CD4-positive, alpha-beta T cell (primary cell): ENCODE measurements around the gene ANGEL1. TPM values are rescaled to one million over a fixed set of nuclear protein-coding genes. Genes with fewer than 3 reads are reported as not detected.
A peak's percentile ranks its signal among the peaks of the same experiment; 100 is the strongest.

Experiments
- ATAC-seq: fragments of 200-7000 bp; cut with Tn5 transposase; one replicate; pipeline ENCODE4 v1.10.0; 2022; ENCODE audit warnings: mild to moderate bottlenecking; ENCODE audit not compliant: poor library complexity
- CTCF ChIA-PET: fragments of 350-600 bp; sonication (Branson Sonifier 250); formaldehyde crosslinking; loops from one replicate; lab custom pipeline; 2021; ENCODE audit warnings: antibody characterized with exemption, inconsistent platforms; lab: Charles Lee
- POLR2A ChIA-PET: fragments of 350-600 bp; sonication (Branson Sonifier 250); formaldehyde crosslinking; loops from one replicate; lab custom pipeline; 2021; ENCODE audit warnings: antibody characterized with exemption, inconsistent platforms; lab: Charles Lee
- DNase-seq, 14 experiments: peaks; one replicate each; pipeline ENCODE4 v3.0.0-alpha.2; 2013 to 2020; ENCODE audit warnings: mixed read lengths in 2 of 14
- H3K27ac ChIP-seq, 2 donors: one replicate each; pipeline versions ENCODE4 v1.5.1 to v1.7.0; 2013; ENCODE audit warnings: low read length in 2 of 2, low read depth in 1 of 2, mild to moderate bottlenecking in 1 of 2
- H3K27me3 ChIP-seq, 2 experiments: 1 replicate in 1 of 2; 2 replicates in 1 of 2; pipeline versions ENCODE4 v1.6.1 to v1.7.0; 2013; ENCODE audit warnings: low read length in 2 of 2, control low read depth in 1 of 2, mild to moderate bottlenecking in 1 of 2, moderate library complexity in 1 of 2; ENCODE audit not compliant: insufficient read depth in 2 of 2, control insufficient read depth in 1 of 2
- H3K36me3 ChIP-seq: one replicate; pipeline ENCODE4 v1.6.1; 2013; ENCODE audit warnings: low read length, control low read depth; ENCODE audit not compliant: insufficient read depth
- H3K4me1 ChIP-seq: one replicate; pipeline ENCODE4 v1.6.1; 2013; ENCODE audit warnings: low read length, control low read depth; ENCODE audit not compliant: insufficient read depth
- H3K4me3 ChIP-seq: one replicate; pipeline ENCODE4 v1.5.1; 2013; ENCODE audit warnings: mild to moderate bottlenecking, low read length, moderate library complexity
- H3K9me3 ChIP-seq, 2 experiments: 1 replicate in 1 of 2; 2 replicates in 1 of 2; pipeline versions ENCODE4 v1.6.1 to v1.7.0; 2013; ENCODE audit warnings: low read length in 2 of 2, mild to moderate bottlenecking in 2 of 2, control low read depth in 1 of 2, moderate library complexity in 1 of 2; ENCODE audit not compliant: control insufficient read depth in 1 of 2, insufficient read depth in 1 of 2
- H3K27ac Mint-ChIP-seq: one replicate; pipeline ENCODE4 v1.8.0; 2020; ENCODE audit warnings: mixed read lengths
- H3K27me3 Mint-ChIP-seq: one replicate; pipeline ENCODE4 v1.8.0; 2021; ENCODE audit warnings: mixed read lengths
- H3K36me3 Mint-ChIP-seq: one replicate; pipeline ENCODE4 v1.8.0; 2021; ENCODE audit warnings: low read depth, mixed read lengths
- H3K4me1 Mint-ChIP-seq: one replicate; pipeline ENCODE4 v1.8.0; 2021; ENCODE audit warnings: low read depth, mixed read lengths
- H3K4me3 Mint-ChIP-seq: one replicate; pipeline ENCODE4 v1.8.0; 2020; ENCODE audit warnings: mild to moderate bottlenecking, mixed read lengths
- H3K9me3 Mint-ChIP-seq: one replicate; pipeline ENCODE4 v1.8.0; 2020; ENCODE audit warnings: mixed read lengths
- CTCF ChIP-seq: fragments of 200-600 bp; IDR thresholded peaks from one replicate; pipeline ENCODE4 v1.8.0; 2022; ENCODE audit warnings: antibody characterized with exemption, mild to moderate bottlenecking
- intact Hi-C, 2 experiments: fragments of 100-400 bp; cut with DNase I in 1 of 2; cut with micrococcal nuclease in 1 of 2; formaldehyde crosslinking; loops; one replicate each; pipeline versions ENCODE4 v1.15.1 to v1.9.0; 2023 to 2025; cut with DNase I, micrococcal nuclease
- total RNA-seq, 174 experiments: library from RNA in 2 of 174; stranded (reverse) in 2 of 174; gene quantifications; one replicate each; pipeline ENCODE4 v1.2.3 and lab custom pipeline; 2021 to 2026

ANGEL1 gene
- total RNA-seq, 2 experiments from 2014 or later, result 10.1 to 10.4 TPM

- Histone ChIP-seq H3K9me3 (no peaks in the 10 kb centered on the region), H3K36me3 (no peaks in the 10 kb centered on the region), H3K4me1 (peaks cover 27% of the 10 kb centered on the region), H3K27me3 (peaks cover 0 to 7% of the 10 kb centered on the region in 2 experiments), H3K4me3 (peak overlapping the region; percentile 41), H3K27ac (no peak overlapping the region)
- ATAC-seq (no peak), DNase-seq (peak in 1 of 14 experiments; percentile 7)
- no peak for TF ChIP-seq CTCF
- Mint-ChIP-seq H3K4me3 (peak overlapping the region; percentile 84), H3K36me3 (no peaks in the 10 kb centered on the region), H3K27me3 (peaks cover 30% of the 10 kb centered on the region), H3K4me1 (peaks cover 28% of the 10 kb centered on the region), H3K9me3 (no peaks in the 10 kb centered on the region), H3K27ac (peak overlapping the region; percentile 51)
- intact Hi-C loops, result no loop called here
- ChIA-PET CTCF (interaction anchor here (0.9 to 1.4 kb wide), 2 partner anchors 24 to 51 kb away, joined by 3 to 4 read pairs; no protein-coding TSS in a partner anchor), POLR2A (interaction anchor here (1.4 kb wide), 1 partner anchor 52 kb away, joined by 4 read pairs; the partner anchor contains the start of gene ANGEL1)
Observed at GRCh38 chr14:76760331-76761135, 52.1 kb downstream of the ANGEL1 start.

GRCh38 chr14:76759589-76759988 is 53.1 kb downstream of the ANGEL1 start:
- POLR2A ChIA-PET, result interaction anchor here (0.7 kb wide), 1 partner anchor 9 kb away, joined by 3 read pairs; no protein-coding TSS in a partner anchor
- Mint-ChIP-seq H3K27ac (no peak overlapping the region), H3K27me3 (peaks cover 30% of the 10 kb centered on the region), H3K9me3 (no peaks in the 10 kb centered on the region), H3K4me1 (peaks cover 28% of the 10 kb centered on the region), H3K4me3 (no peak overlapping the region), H3K36me3 (no peaks in the 10 kb centered on the region)
- no peaks in the 10 kb centered on the region for H3K9me3 ChIP-seq
- no peak for ATAC-seq
- no peak for TF ChIP-seq CTCF
- CTCF ChIA-PET, result interaction anchor here (0.9 to 1.4 kb wide), 2 partner anchors 25 to 52 kb away, joined by 3 to 4 read pairs; no protein-coding TSS in a partner anchor
- no peak overlapping the region for H3K27ac ChIP-seq
- peaks cover 0 to 7% of the 10 kb centered on the region in 2 experiments for H3K27me3 ChIP-seq
- H3K4me1 ChIP-seq, result peaks cover 27% of the 10 kb centered on the region
- intact Hi-C loops, result no loop called here
- H3K4me3 ChIP-seq, result no peak overlapping the region
- DNase-seq, result no peak
- no peaks in the 10 kb centered on the region for H3K36me3 ChIP-seq

GRCh38 chr14:76756371-76756750 is 56.3 kb downstream of the ANGEL1 start:
- Mint-ChIP-seq H3K27ac (no peak overlapping the region), H3K4me1 (peaks cover 9% of the 10 kb centered on the region), H3K9me3 (no peaks in the 10 kb centered on the region), H3K4me3 (no peak overlapping the region), H3K36me3 (no peaks in the 10 kb centered on the region), H3K27me3 (peaks cover 30% of the 10 kb centered on the region)
- POLR2A ChIA-PET, result no interaction called here
- Histone ChIP-seq H3K9me3 (no peaks in the 10 kb centered on the region), H3K4me3 (no peak overlapping the region), H3K36me3 (no peaks in the 10 kb centered on the region), H3K27me3 (peaks cover 0 to 7% of the 10 kb centered on the region in 2 experiments), H3K27ac (no peak overlapping the region), H3K4me1 (peaks cover 10% of the 10 kb centered on the region)
- DNase-seq, result no peak
- no peak for TF ChIP-seq CTCF
- intact Hi-C loops, result no loop called here
- ATAC-seq, result no peak
- CTCF ChIA-PET, result no interaction called here
